ENCODE measurements around the gene CHRNA4. TPM values are rescaled to one million over a fixed set of nuclear protein-coding genes. Genes with fewer than 3 reads are reported as not detected.

Gene CHRNA4
- total and polyA plus RNA-seq, 2 of the 13 experiments (the other 11 are each of a cell fraction or from before 2014, with no cell fraction given), result not detected

DNA sequence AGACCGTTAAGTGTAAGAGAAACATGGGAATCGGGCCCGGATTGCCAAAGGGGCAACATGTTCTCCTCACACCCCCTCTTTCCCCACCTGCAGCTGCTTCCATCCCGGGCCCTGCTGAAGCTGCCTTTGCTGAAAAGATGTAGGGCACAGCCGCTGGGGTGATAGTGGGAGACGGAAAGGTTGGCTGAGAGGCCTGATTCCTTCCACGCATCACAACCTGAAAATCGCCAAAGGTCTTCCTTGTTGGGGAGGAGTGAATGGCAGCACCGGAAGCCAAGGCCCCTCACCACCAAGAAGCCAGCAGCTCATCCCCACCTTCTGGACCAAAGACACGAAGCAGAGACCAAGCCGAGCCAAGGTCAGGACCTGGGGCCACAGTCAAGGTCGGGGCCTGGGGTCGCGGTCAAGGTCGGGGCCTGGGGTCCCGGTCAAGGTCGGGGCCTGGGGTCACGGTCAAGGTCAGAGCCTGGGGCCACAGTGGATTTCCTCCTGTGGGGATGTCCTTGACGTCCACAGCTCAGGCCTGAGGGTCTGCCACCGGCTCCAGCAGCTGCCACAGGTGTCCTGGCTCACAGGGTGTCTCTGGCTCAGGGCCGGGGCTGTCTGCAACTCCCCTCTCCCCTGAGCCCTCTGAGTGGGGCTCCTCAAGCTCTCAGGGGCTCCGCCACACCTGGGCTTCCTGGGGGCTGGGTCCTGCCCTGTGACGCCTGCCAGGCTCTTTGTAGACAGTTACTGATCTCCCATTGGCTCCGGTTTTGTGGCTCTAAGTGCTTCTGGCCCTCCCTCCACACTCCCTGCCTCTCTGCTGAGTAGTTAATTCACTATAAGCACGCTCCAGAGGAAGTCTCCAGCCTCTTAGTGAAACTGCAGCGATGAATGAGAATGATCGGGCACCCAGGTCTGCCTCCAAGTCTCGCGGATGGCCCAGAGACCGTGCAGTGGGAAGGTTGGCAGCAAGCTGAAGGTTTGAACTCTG is 5.5 kb upstream of the CHRNA4 start (continued):
- TF ChIP-seq, protein P1, sequence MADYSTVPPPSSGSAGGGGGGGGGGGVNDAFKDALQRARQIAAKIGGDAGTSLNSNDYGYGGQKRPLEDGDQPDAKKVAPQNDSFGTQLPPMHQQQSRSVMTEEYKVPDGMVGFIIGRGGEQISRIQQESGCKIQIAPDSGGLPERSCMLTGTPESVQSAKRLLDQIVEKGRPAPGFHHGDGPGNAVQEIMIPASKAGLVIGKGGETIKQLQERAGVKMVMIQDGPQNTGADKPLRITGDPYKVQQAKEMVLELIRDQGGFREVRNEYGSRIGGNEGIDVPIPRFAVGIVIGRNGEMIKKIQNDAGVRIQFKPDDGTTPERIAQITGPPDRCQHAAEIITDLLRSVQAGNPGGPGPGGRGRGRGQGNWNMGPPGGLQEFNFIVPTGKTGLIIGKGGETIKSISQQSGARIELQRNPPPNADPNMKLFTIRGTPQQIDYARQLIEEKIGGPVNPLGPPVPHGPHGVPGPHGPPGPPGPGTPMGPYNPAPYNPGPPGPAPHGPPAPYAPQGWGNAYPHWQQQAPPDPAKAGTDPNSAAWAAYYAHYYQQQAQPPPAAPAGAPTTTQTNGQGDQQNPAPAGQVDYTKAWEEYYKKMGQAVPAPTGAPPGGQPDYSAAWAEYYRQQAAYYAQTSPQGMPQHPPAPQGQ (CRISPR knock-in tag; IDR thresholded peaks at IDR 0.05; ENCODE audit: borderline replicate concordance), result no peak
- 0 out of 2 replicates have a peak, but pooled peaks have one; percentile 28 for TF ChIP-seq NRL (CRISPR knock-in tag; IDR thresholded peaks at IDR 0.05; ENCODE audit: borderline replicate concordance)
- no peak for TF ChIP-seq PRPF4 (IDR thresholded peaks at IDR 0.05; ENCODE audit: low read depth, low read length, poor library complexity, severe bottlenecking)
- peak; percentile 90 for TF ChIP-seq SKI (IDR thresholded peaks at IDR 0.05; ENCODE audit: partially characterized antibody)
- no peak for TF ChIP-seq CBX2 (IDR thresholded peaks at IDR 0.05; ENCODE audit: low read depth, low read length)
- TF ChIP-seq CBX2 (CRISPR knock-in tag; IDR thresholded peaks at IDR 0.05; ENCODE audit: low read depth), result 0 out of 2 replicates have a peak, but pooled peaks have one; percentile 22
- TF ChIP-seq FOSL2 (CRISPR knock-in tag; IDR thresholded peaks at IDR 0.05), result no peak
- no peak for TF ChIP-seq CCAR2 (optimal IDR thresholded peaks at IDR 0.05; ENCODE audit: low read depth, low read length)
- TF ChIP-seq MIER2 (CRISPR knock-in tag; IDR thresholded peaks at IDR 0.05), result no peak
- no peak for TF ChIP-seq ZNF3 (CRISPR knock-in tag; IDR thresholded peaks at IDR 0.05)
- TF ChIP-seq TARDBP (CRISPR knock-in tag; IDR thresholded peaks at IDR 0.05), result no peak
- TF ChIP-seq REPIN1 (CRISPR knock-in tag; IDR thresholded peaks at IDR 0.05; ENCODE audit: borderline replicate concordance, low read depth), result no peak
- TF ChIP-seq ZFY (CRISPR knock-in tag; IDR thresholded peaks at IDR 0.05), result no peak
- TF ChIP-seq AGO1 (IDR thresholded peaks at IDR 0.05; ENCODE audit: low read depth, low read length, poor library complexity, severe bottlenecking), result no peak
- TF ChIP-seq, protein P2, sequence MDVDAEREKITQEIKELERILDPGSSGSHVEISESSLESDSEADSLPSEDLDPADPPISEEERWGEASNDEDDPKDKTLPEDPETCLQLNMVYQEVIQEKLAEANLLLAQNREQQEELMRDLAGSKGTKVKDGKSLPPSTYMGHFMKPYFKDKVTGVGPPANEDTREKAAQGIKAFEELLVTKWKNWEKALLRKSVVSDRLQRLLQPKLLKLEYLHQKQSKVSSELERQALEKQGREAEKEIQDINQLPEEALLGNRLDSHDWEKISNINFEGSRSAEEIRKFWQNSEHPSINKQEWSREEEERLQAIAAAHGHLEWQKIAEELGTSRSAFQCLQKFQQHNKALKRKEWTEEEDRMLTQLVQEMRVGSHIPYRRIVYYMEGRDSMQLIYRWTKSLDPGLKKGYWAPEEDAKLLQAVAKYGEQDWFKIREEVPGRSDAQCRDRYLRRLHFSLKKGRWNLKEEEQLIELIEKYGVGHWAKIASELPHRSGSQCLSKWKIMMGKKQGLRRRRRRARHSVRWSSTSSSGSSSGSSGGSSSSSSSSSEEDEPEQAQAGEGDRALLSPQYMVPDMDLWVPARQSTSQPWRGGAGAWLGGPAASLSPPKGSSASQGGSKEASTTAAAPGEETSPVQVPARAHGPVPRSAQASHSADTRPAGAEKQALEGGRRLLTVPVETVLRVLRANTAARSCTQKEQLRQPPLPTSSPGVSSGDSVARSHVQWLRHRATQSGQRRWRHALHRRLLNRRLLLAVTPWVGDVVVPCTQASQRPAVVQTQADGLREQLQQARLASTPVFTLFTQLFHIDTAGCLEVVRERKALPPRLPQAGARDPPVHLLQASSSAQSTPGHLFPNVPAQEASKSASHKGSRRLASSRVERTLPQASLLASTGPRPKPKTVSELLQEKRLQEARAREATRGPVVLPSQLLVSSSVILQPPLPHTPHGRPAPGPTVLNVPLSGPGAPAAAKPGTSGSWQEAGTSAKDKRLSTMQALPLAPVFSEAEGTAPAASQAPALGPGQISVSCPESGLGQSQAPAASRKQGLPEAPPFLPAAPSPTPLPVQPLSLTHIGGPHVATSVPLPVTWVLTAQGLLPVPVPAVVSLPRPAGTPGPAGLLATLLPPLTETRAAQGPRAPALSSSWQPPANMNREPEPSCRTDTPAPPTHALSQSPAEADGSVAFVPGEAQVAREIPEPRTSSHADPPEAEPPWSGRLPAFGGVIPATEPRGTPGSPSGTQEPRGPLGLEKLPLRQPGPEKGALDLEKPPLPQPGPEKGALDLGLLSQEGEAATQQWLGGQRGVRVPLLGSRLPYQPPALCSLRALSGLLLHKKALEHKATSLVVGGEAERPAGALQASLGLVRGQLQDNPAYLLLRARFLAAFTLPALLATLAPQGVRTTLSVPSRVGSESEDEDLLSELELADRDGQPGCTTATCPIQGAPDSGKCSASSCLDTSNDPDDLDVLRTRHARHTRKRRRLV (CRISPR knock-in tag; IDR thresholded peaks at IDR 0.05), result no peak
- TF ChIP-seq ZNF75D (CRISPR knock-in tag; IDR thresholded peaks at IDR 0.05; ENCODE audit: borderline replicate concordance), result no peak
- TF ChIP-seq, protein P3, sequence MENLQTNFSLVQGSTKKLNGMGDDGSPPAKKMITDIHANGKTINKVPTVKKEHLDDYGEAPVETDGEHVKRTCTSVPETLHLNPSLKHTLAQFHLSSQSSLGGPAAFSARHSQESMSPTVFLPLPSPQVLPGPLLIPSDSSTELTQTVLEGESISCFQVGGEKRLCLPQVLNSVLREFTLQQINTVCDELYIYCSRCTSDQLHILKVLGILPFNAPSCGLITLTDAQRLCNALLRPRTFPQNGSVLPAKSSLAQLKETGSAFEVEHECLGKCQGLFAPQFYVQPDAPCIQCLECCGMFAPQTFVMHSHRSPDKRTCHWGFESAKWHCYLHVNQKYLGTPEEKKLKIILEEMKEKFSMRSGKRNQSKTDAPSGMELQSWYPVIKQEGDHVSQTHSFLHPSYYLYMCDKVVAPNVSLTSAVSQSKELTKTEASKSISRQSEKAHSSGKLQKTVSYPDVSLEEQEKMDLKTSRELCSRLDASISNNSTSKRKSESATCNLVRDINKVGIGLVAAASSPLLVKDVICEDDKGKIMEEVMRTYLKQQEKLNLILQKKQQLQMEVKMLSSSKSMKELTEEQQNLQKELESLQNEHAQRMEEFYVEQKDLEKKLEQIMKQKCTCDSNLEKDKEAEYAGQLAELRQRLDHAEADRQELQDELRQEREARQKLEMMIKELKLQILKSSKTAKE (CRISPR knock-in tag; IDR thresholded peaks at IDR 0.05; ENCODE audit: borderline replicate concordance), result 0 out of 2 replicates have a peak, but pooled peaks have one; percentile 14
- TF ChIP-seq PHF20 (CRISPR knock-in tag; IDR thresholded peaks at IDR 0.05), result peak; percentile 19; the same call in 1 of the 2 replicates
